DMS53 treated with DMSO at 0.1 percent for 48 hours (cell line): ENCODE data around the gene TSPAN33.
"Not testable (repeated sequence)": the region's sequence is repeated elsewhere in the genome, so short reads cannot be mapped to it uniquely, and the experiment has no call there.

Experiments used
- DNase-seq: peaks from one replicate; lab custom pipeline; 2025; ENCODE audit not compliant: unreplicated experiment; lab: John Stamatoyannopoulos, UW

TSPAN33 gene

GRCh38 chr7:129169686-129170440 is 25.4 kb downstream of the TSPAN33 start:
- no peak for DNase-seq

DNA sequence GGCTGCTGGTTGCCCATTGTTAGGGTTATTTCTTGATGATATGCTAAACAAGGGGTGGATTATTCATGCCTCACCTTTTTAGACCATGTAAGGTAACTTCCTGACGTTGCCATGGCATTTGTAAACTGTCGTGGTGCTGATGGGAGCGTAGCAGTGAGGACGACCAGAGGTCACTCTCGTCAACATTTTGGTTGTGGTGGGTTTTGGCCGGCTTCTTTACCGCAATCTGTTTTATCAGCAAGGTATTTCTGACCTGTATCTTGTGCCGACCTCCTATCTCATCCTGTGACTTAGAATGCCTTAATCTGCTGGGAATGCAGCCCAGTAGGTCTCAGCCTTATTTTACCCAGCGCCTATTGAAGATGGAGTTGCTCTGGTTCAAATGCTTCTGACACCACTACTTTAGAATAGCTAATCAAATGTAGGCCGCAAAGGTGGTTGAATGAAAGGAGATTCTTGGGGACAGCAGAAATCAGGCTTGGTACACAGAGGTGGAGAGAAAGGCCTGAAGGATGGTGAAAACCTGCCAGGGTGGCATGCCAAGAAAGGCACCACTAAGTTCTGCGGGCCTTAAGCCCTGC is 26.0 kb downstream of the TSPAN33 start:
- no peak for DNase-seq

DNA sequence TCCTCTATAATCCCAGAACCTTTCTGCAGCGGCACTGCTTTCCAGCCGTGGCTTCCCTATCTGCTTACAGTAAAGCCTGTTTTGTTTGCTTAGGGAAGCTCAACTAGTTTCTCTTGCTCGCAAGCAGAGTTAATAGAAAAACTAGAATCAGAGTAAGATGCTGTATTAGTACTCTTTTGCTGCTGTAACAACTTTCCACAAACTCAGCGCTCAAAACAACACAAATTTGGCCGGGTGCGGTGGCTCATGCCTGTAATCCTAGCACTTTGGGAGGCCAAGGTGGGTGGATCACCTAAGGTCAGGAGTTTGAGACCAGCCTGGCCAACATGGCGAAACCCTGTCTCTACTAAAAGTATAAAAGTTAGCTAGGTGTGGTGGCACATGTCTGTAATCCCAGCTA is 29.4 kb downstream of the TSPAN33 start:
- DNase-seq: not testable (repeated sequence)

- DNase-seq: no peak
Measured at GRCh38 chr7:129176916-129177710, 32.6 kb downstream of the TSPAN33 start.

- DNase-seq: no peak
Measured at GRCh38 chr7:129184981-129185670, 40.6 kb downstream of the TSPAN33 start.

DNA sequence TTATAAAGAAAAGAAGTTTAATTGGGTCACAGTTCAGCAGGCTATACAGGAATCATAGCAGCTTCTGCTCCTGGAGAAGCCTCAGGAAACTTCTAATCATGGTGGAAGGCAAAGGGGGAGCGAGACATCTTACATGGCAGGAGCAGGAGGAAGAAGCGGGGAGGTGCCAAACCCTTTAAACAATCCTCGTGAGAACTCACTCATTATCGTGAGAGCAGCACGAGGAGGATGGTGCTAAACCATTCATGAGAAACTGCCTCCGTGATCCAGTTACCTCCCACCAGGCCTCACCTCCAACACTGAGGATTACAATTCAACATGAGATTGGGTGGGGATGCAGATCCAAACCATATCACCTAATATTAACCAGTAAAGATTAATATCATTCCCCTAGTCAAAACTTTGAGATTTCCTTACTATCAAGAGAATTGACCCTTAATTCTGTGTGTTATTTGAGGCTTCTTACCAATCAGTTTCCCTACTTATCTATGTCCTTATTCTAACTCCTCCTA is 42.3 kb downstream of the TSPAN33 start:
- DNase-seq: no peak

GRCh38 chr7:129187681-129188371 is 43.3 kb downstream of the TSPAN33 start:
- peak; percentile 21 for DNase-seq

GRCh38 chr7:129188372-129188891 is 43.9 kb downstream of the TSPAN33 start, which contains the start of gene SMO:
Gene SMO, plus strand, starts transcription at chr7:129188633. Its CDS starts 519 bp downstream, at chr7:129189152.
- no peak for DNase-seq

DNA sequence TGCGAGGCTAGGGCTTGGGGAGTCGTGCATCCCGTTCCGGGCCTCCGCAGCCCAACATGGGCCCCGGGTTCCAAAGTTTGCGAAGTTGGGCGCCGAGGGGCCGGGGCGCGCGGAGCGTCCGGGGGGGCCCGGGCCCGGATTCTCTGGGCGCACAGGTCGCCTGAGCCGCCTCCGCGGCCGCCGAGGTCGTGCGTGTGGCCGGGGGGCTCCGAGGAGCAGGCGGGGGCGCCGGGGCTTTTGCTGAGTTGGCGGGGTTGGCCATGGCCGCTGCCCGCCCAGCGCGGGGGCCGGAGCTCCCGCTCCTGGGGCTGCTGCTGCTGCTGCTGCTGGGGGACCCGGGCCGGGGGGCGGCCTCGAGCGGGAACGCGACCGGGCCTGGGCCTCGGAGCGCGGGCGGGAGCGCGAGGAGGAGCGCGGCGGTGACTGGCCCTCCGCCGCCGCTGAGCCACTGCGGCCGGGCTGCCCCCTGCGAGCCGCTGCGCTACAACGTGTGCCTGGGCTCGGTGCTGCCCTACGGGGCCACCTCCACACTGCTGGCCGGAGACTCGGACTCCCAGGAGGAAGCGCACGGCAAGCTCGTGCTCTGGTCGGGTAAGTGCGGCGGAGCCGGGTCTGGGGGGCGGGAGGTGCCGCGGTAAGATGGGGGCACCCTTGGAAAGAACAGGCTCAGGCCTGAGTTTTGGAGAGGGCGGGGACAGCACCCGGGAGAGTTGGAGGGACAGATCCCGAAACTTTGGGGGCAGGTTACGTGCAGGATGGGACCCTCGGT is 44.6 kb downstream of the TSPAN33 start:
- no peak for DNase-seq

GRCh38 chr7:129189661-129190310 is 45.3 kb downstream of the TSPAN33 start:
- DNase-seq: no peak

DNA sequence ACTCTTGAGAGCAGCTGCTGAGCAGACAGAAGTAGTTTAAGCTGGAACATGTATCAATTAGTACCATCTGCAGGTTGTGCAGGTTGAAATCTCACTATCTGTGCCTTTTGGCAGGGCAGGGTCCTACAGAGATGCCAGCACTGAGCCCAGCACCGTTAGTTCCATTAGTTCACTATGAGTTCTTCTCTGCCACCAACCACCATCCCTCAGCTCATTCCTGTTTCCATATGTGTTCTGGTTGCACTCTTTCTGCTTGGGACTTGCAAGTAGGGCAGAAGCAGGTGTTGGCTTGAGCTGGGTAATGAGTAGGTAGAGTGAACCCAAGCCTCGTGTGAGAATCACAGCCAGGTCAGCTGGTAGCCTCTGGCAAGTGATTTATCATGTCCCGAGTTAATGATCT is 46.8 kb downstream of the TSPAN33 start:
- no peak for DNase-seq

GRCh38 chr7:129193892-129194291 is 49.4 kb downstream of the TSPAN33 start:
- DNase-seq: no peak

DNA sequence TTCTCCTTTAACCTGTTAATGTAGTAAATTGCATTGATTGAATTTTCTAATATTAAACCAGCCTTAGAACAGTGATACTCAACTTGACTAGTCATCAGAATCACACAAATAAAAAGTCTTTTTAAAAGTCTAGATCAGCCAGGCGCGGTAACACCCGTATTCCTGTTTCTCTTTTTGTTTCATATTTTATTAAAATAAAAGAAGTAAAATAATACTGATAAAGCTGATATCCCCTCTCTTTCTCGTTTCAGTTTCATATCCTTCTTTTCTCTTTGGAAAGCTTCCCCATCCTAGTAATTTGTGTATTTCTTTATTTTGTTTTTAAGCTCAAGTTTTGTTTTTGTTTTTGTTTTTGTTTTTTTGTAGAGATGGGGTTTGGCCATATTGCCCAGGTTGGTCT is 53.3 kb downstream of the TSPAN33 start:
- DNase-seq: no peak

- DNase-seq: no peak
Measured at GRCh38 chr7:129199406-129199805, 54.9 kb downstream of the TSPAN33 start.

DNA sequence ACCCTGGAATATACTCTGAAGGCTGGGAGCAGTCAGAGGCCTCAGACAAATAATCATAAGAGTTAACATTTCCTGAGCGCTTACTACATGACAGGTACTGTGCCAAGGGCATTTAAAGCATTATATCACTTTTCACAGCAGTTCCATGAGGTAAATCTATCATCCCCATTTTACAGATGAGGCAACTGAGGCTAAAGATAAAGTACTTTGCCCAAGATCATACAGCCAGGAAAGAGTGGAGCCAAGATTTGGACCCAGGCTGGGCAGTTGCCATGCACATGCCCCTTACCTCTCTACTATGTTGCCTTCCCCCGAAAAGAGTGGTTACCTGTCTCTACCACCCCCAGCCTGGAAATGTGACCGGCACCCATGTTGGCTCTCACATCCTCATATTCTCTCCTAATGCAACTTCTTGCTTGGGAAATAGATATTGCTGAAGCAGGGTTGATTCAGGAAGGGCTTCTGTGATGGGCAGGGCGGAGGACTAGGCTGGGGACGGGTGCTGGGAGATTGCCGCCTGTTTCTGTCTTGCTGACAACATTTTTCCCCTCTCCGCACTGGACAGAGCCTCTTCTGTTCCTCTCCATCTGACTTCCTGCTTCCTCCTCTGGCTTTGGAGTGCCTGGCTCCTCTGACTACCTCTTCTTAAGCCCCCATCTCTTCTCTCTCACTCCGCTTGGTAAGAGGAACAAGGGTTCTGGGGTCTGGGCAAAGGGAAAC is 57.7 kb downstream of the TSPAN33 start:
- no peak for DNase-seq

DNA sequence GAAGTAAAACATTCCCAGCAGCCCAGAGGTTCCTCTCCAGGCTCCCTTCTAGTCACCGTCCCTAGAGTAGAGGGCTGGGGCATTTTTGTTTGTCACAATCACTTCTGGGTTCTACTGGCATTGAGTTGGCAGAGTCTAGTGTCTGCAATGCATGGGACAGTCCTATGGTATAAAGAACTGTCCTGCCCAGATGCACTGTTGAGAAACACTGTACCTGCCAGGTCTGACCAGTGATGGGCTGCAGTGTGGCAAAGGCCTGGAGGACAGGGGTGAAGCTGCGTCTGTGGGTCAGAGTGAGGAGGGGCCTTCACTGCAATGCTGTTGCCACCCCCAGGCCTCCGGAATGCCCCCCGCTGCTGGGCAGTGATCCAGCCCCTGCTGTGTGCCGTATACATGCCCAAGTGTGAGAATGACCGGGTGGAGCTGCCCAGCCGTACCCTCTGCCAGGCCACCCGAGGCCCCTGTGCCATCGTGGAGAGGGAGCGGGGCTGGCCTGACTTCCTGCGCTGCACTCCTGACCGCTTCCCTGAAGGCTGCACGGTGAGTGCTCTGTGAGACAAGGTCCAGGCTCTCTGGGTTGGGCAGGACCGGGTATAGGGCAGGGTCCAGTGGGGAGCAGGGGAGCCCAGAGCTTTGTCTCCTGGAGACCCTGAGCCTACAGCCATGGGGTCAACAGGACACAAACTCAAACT is 58.7 kb downstream of the TSPAN33 start:
- DNase-seq: no peak

DNA sequence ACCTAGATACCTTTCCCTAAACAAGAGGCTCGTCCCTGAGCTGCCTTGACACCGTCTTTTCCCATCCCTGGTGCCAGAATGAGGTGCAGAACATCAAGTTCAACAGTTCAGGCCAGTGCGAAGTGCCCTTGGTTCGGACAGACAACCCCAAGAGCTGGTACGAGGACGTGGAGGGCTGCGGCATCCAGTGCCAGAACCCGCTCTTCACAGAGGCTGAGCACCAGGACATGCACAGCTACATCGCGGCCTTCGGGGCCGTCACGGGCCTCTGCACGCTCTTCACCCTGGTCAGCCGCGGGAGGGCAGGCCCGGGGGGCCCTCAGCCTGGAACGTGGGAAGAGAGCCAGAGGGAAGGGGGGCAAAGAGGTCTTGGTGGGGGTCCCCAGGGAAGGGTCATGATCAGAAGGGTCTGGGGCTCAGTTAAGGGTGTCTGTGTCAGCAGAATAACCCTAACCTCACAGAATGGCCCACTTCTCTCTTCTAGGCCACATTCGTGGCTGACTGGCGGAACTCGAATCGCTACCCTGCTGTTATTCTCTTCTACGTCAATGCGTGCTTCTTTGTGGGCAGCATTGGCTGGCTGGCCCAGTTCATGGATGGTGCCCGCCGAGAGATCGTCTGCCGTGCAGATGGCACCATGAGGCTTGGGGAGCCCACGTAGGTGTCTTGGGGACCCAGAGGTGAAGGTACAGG is 60.8 kb downstream of the TSPAN33 start:
- DNase-seq: no peak
